IMR-90 (cell line): ENCODE measurements around the gene ZDHHC8. TPM values are rescaled to one million over a fixed set of nuclear protein-coding genes. Genes with fewer than 3 reads are reported as not detected.

Experiments used
- ATAC-seq: fragments of 200-7000 bp; cut with Tn5 transposase; 2 replicates; pipeline ENCODE4 v1.9.1; 2020; ENCODE audit warnings: low read depth, mild to moderate bottlenecking, moderate library complexity
- BruUV-seq: library from RNA; stranded (reverse); fragments of 400-500 nt; replicated peaks from 2 replicates; lab custom pipeline; 2021; lab: Mats Ljungman, UMichigan
- CTCF ChIA-PET: fragments of 300-600 bp; formaldehyde crosslinking; extraction: SDS; loops from one replicate; lab custom pipeline; 2021; ENCODE audit warnings: antibody characterized with exemption; lab: Yijun Ruan, JAX
- POLR2A ChIA-PET: fragments of 300-600 bp; sonication (Branson Sonifier 250); formaldehyde crosslinking; loops from one replicate; lab custom pipeline; 2022; ENCODE audit warnings: antibody characterized with exemption; ENCODE audit not compliant: unreplicated experiment; lab: Charles Lee
- DNase-seq: peaks from one replicate; pipeline ENCODE4 v3.0.0; 2013
- H2AFZ ChIP-seq: replicated peaks from 2 replicates; pipeline ENCODE3; 2013; ENCODE audit warnings: low read length, mild to moderate bottlenecking; ENCODE audit not compliant: poor library complexity
- H2AK5ac ChIP-seq: 2 replicates; pipeline ENCODE4 v1.6.1; 2013; ENCODE audit warnings: low read depth, low read length, inconsistent platforms
- H2AK9ac ChIP-seq: replicated peaks from 2 replicates; pipeline ENCODE3; 2013; ENCODE audit warnings: mild to moderate bottlenecking, low read depth, low read length, moderate library complexity; ENCODE audit not compliant: poor library complexity
- H2BK120ac ChIP-seq: 2 replicates; pipeline ENCODE4 v1.6.1; 2013; ENCODE audit warnings: low read depth, low read length, inconsistent platforms
- H2BK15ac ChIP-seq: 3 replicates; pipeline ENCODE4 v1.6.1; 2013; ENCODE audit warnings: low read depth, low read length, inconsistent platforms
- H2BK20ac ChIP-seq: 2 replicates; pipeline ENCODE4 v1.6.1; 2013; ENCODE audit warnings: low read depth, mild to moderate bottlenecking, inconsistent platforms, low read length, moderate library complexity
- H2BK5ac ChIP-seq: 2 replicates; pipeline ENCODE4 v1.6.1; 2013; ENCODE audit warnings: mild to moderate bottlenecking, low read depth, low read length, inconsistent platforms; ENCODE audit not compliant: poor library complexity, severe bottlenecking
- H3K14ac ChIP-seq: replicated peaks from 2 replicates; pipeline ENCODE4 v1.6.1; 2013; ENCODE audit warnings: low read depth, low read length, inconsistent platforms
- H3K18ac ChIP-seq: 2 replicates; pipeline ENCODE4 v1.6.1; 2013; ENCODE audit warnings: low read depth, low read length, control low read depth
- H3K23ac ChIP-seq: 2 replicates; pipeline ENCODE4 v1.6.1; 2013; ENCODE audit warnings: low read depth, low read length, inconsistent platforms
- H3K27ac ChIP-seq: 2 replicates; pipeline ENCODE4 v1.5.1; 2013; ENCODE audit warnings: mild to moderate bottlenecking, control low read depth, low read length; ENCODE audit not compliant: insufficient read depth
- H3K27me3 ChIP-seq: 2 replicates; pipeline ENCODE4 v1.6.1; 2013; ENCODE audit warnings: low read length; ENCODE audit not compliant: control insufficient read depth, insufficient read depth
- H3K36me3 ChIP-seq: 2 replicates; pipeline ENCODE4 v1.6.1; 2013; ENCODE audit warnings: low read length, mixed read lengths; ENCODE audit not compliant: control insufficient read depth, insufficient read depth
- H3K4ac ChIP-seq: 2 replicates; pipeline ENCODE4 v1.6.1; 2013; ENCODE audit warnings: low read depth, low read length, inconsistent platforms
- H3K4me1 ChIP-seq: 2 replicates; pipeline ENCODE4 v1.6.1; 2013; ENCODE audit warnings: low read length, mixed read lengths; ENCODE audit not compliant: control insufficient read depth, insufficient read depth
- H3K4me2 ChIP-seq: 2 replicates; pipeline ENCODE4 v1.6.1; 2013; ENCODE audit warnings: low read depth, mild to moderate bottlenecking, control low read depth, low read length, moderate library complexity
- H3K4me3 ChIP-seq: 2 replicates; pipeline ENCODE4 v1.5.1; 2013; ENCODE audit warnings: low read depth, mild to moderate bottlenecking, control low read depth, low read length, moderate library complexity; ENCODE audit not compliant: insufficient read depth
- H3K56ac ChIP-seq: 2 replicates; pipeline ENCODE4 v1.6.1; 2013; ENCODE audit warnings: low read length, inconsistent platforms; ENCODE audit not compliant: insufficient read depth; ENCODE audit errors: extremely low read depth
- H3K79me1 ChIP-seq, 2 experiments: 2 replicates each; pipeline ENCODE4 v1.6.1; 2013; ENCODE audit warnings: low read length in 2 of 2, inconsistent platforms in 1 of 2, low read depth in 1 of 2
- H3K9ac ChIP-seq: 2 replicates; pipeline ENCODE4 v1.6.1; 2013; ENCODE audit warnings: low read depth, low read length, control low read depth
- H3K9me1 ChIP-seq: 2 replicates; pipeline ENCODE4 v1.6.1; 2013; ENCODE audit warnings: low read length, inconsistent platforms; ENCODE audit not compliant: insufficient read depth
- H3K9me3 ChIP-seq: 2 replicates; pipeline ENCODE4 v1.6.1; 2013; ENCODE audit warnings: low read length; ENCODE audit not compliant: control insufficient read depth, insufficient read depth
- H4K20me1 ChIP-seq: 2 replicates; pipeline ENCODE4 v1.6.1; 2013; ENCODE audit warnings: low read length, inconsistent platforms; ENCODE audit not compliant: insufficient read depth
- H4K5ac ChIP-seq: 2 replicates; pipeline ENCODE4 v1.6.1; 2013; ENCODE audit warnings: mild to moderate bottlenecking, low read depth, low read length, control low read depth
- H4K8ac ChIP-seq, 2 experiments: 2 replicates each; pipeline ENCODE4 v1.6.1; 2013; ENCODE audit warnings: low read depth in 2 of 2, low read length in 2 of 2, control low read depth in 1 of 2, inconsistent platforms in 1 of 2
- H4K91ac ChIP-seq: 2 replicates; pipeline ENCODE4 v1.6.1; 2013; ENCODE audit warnings: low read depth, low read length, inconsistent platforms; ENCODE audit not compliant: insufficient read depth
- FOS ChIP-seq: fragments of 150-350 bp; IDR thresholded peaks from 2 replicates; pipeline ENCODE4 v1.6.1; 2016; ENCODE audit warnings: low read depth, low read length
- MXI1 ChIP-seq: IDR thresholded peaks from 2 replicates; pipeline ENCODE4 v1.6.1; 2012; ENCODE audit warnings: low read depth, mild to moderate bottlenecking, low read length, moderate library complexity, borderline replicate concordance
- RCOR1 ChIP-seq: IDR thresholded peaks from 2 replicates; pipeline ENCODE4 v1.6.1; 2012; ENCODE audit warnings: mild to moderate bottlenecking, low read length, improper control_type of control experiment; ENCODE audit not compliant: insufficient replicate concordance
- SMC3 ChIP-seq: fragments of 150-350 bp; IDR thresholded peaks from 2 replicates; pipeline ENCODE4 v1.6.1; 2016; ENCODE audit warnings: low read depth, mild to moderate bottlenecking, antibody characterized with exemption, low read length, moderate library complexity
- WGBS, 2 experiments: methylation state at CpG; one replicate each; pipeline versions ENCODE4 v1.1.5 to v1.1.7; 2013; ENCODE audit warnings: missing lambda C conversion rate in 2 of 2; ENCODE audit not compliant: insufficient read length in 1 of 2; ENCODE audit errors: extremely low coverage in 2 of 2; 5-methylcytosine and 5-hydroxymethylcytosine counted together
- dilution Hi-C: fragments of 300-500 bp; cut with HindIII; formaldehyde crosslinking; loops from one replicate; pipeline ENCODE4 v1.14.3; 2018; ENCODE audit warnings: low sequenced_read_pairs; ENCODE audit not compliant: unreplicated experiment
- in situ Hi-C: fragments of 300-500 bp; cut with MboI; formaldehyde crosslinking; loops from 3 replicates; pipeline ENCODE4 v1.14.3; 2019; ENCODE audit warnings: low sequenced_read_pairs, inconsistent platforms, mixed read lengths
- intact Hi-C: fragments of 100-400 bp; cut with micrococcal nuclease; formaldehyde crosslinking; loops from 2 replicates; pipeline ENCODE4 v1.10.0; 2022
- polyA plus RNA-seq, 3 experiments: library from polyadenylated mRNA; depleted of rRNA; stranded (reverse); fragments of >200 nt; gene quantifications; 2 replicates each; pipeline ENCODE4 v1.2.3, GENCODE V29; 2012; ENCODE audit warnings: low replicate concordance in 1 of 3
- total RNA-seq: library from RNA; depleted of rRNA; stranded (reverse); fragments of >200 nt; gene quantifications from 2 replicates; pipeline ENCODE4 v1.2.3, GENCODE V29; 2012
- TF ChIP-seq, protein P1 (sequence below): fragments of 150-350 bp; IDR thresholded peaks from 2 replicates; pipeline ENCODE4 v1.6.1; 2016; ENCODE audit warnings: low read depth, mild to moderate bottlenecking, low read length, moderate library complexity, borderline replicate concordance

Gene ZDHHC8
- total and polyA plus RNA-seq, 2 of the 4 experiments (the other 2 are of a cell fraction) = 2.5 to 72.6 TPM

DNA sequence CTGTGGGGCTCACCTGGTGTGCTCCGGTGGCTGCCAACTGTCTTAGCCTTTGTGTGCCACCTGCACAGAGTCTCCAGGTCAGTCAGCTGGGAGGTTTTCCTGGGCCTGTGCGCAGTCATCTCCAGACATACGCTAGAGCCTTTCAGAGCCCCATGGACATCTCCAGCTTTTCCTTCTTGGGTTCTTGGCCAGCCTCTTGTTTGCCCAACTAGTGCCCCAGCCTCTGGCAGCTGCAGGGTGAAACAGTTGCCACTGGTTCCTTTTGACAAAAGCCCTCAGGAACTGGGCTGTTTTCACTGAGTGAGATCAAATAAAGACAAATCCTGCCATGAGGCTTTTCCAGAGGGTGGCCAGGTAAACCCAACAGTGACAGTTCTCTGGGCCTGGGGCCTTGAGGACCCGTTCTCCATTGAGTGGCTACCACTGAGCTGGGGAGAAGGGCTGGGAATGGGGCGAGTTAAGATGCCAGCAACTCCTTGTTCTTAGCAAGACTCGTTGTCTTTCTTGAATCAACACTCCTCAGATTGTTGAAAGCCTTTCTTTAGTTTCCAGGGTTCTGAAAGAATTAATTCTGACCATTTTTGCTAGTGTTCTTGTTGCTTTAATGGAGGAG, 32.4 kb upstream of the ZDHHC8 start:
- Histone ChIP-seq H3K18ac (no peak overlapping the region), H3K56ac (no peak overlapping the region), H3K27me3 (no peaks in the 10 kb centered on the region), H2AFZ (no peak overlapping the region), H3K4me3 (no peak overlapping the region), H3K9ac (no peak overlapping the region), H3K4ac (no peak overlapping the region), H3K27ac (no peak overlapping the region), H3K9me1 (no peaks in the 10 kb centered on the region), H3K4me2 (no peak overlapping the region), H3K36me3 (peaks cover 56% of the 10 kb centered on the region), H3K79me1 (peaks cover 23 to 68% of the 10 kb centered on the region in 2 experiments), H4K8ac (no peak overlapping the region), H4K20me1 (peaks cover 19% of the 10 kb centered on the region), H2BK15ac (no peak overlapping the region), H3K23ac (no peak overlapping the region), H3K9me3 (no peaks in the 10 kb centered on the region), H4K5ac (no peak overlapping the region), H2BK5ac (no peak overlapping the region), H2AK5ac (no peak overlapping the region), H2BK120ac (no peak overlapping the region), H2AK9ac (no peak overlapping the region), H4K91ac (no peak overlapping the region), H3K4me1 (no peaks in the 10 kb centered on the region), H2BK20ac (no peak overlapping the region), H3K14ac (no peak overlapping the region)
- WGBS, 2 experiments = 100% methylated on average over 3 of the region's 6 CpGs; no CpG with 5 or more reads in 1 of the 2 experiments
- no TSS peak for BruUV-seq
- intact Hi-C loops = no loop called here
- ChIA-PET CTCF (interaction anchor here (0.6 kb wide), 1 partner anchor 86 kb away, joined by 5 read pairs; no protein-coding TSS in a partner anchor), POLR2A (no interaction called here)
- TF ChIP-seq RCOR1 (no peak), FOS (no peak), MXI1 (no peak), SMC3 (no peak)
- TF ChIP-seq, protein P1, sequence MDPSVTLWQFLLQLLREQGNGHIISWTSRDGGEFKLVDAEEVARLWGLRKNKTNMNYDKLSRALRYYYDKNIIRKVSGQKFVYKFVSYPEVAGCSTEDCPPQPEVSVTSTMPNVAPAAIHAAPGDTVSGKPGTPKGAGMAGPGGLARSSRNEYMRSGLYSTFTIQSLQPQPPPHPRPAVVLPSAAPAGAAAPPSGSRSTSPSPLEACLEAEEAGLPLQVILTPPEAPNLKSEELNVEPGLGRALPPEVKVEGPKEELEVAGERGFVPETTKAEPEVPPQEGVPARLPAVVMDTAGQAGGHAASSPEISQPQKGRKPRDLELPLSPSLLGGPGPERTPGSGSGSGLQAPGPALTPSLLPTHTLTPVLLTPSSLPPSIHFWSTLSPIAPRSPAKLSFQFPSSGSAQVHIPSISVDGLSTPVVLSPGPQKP = no peak
- dilution Hi-C loops = no loop called here
- in situ Hi-C loops = no loop called here
- ATAC-seq = no peak
- no peak for DNase-seq
